ENCODE results near the gene KRTAP5-5. TPM values are rescaled to one million over a fixed set of nuclear protein-coding genes. Genes with fewer than 3 reads are reported as not detected.
"Not testable (repeated sequence)": the region's sequence is repeated elsewhere in the genome, so short reads cannot be mapped to it uniquely, and the experiment has no call there.

The KRTAP5-5 gene
- total and polyA plus RNA-seq, 8 donors: not detected

- intact Hi-C loops (cut with DNase I); H3K9me3 ChIP-seq; H3K4me3 ChIP-seq; ATAC-seq; H3K27ac ChIP-seq; H3K4me1 ChIP-seq; H3K36me3 ChIP-seq; DNase-seq: not testable (repeated sequence)
- H3K27me3 ChIP-seq: peaks cover 0 to 52% of the 10 kb centered on the region in 2 donors
These were observed 21.7 kb upstream of the KRTAP5-5 start for GRCh38 chr11:1607901-1608300.

GRCh38 chr11:1608363-1608762 is 21.2 kb upstream of the KRTAP5-5 start, which contains the start of gene KRTAP5-3:
Gene KRTAP5-3 (minus strand): TSS chr11:1608463. CDS start chr11:1608385, 78 bp downstream.
- H3K27me3 ChIP-seq: peaks cover 0 to 52% of the 10 kb centered on the region in 2 donors
- H3K9me3 ChIP-seq: no peaks in the 10 kb centered on the region
- DNase-seq: no peak
- ATAC-seq: no peak
- no peak within 1 kb of the TSS for H3K27ac ChIP-seq
- TF ChIP-seq CTCF (IDR thresholded peaks at IDR 0.05): no peak
- H3K4me3 ChIP-seq: no peak within 1 kb of the TSS
- H3K4me1 ChIP-seq: no peaks in the 10 kb centered on the region
- H3K36me3 ChIP-seq: no peaks in the 10 kb centered on the region
- intact Hi-C loops (cut with DNase I): no loop called here

- no peak for DNase-seq
- Histone ChIP-seq H3K36me3 (no peaks in the 10 kb centered on the region), H3K27ac (no peak overlapping the region)
These were observed 11.3 kb upstream of the KRTAP5-5 start for GRCh38 chr11:1618231-1618630.

GRCh38 chr11:1619449-1619848 is 10.1 kb upstream of the KRTAP5-5 start:
- no peak for TF ChIP-seq CTCF (IDR thresholded peaks at IDR 0.05)
- ATAC-seq (no peak), DNase-seq (no peak)
- H3K27ac ChIP-seq: no peak overlapping the region
- H3K4me3 ChIP-seq: no peak overlapping the region
- intact Hi-C loops (cut with DNase I): no loop called here
- peaks cover 0 to 9% of the 10 kb centered on the region in 2 donors for H3K27me3 ChIP-seq
- H3K36me3 ChIP-seq: no peaks in the 10 kb centered on the region
- no peaks in the 10 kb centered on the region for H3K9me3 ChIP-seq
- H3K4me1 ChIP-seq: no peaks in the 10 kb centered on the region

More at GRCh38 chr11:1618231-1618630, 11.3 kb upstream of the KRTAP5-5 start:
- no peak for TF ChIP-seq CTCF (IDR thresholded peaks at IDR 0.05)
- Histone ChIP-seq H3K4me1 (no peaks in the 10 kb centered on the region), H3K4me3 (no peak overlapping the region), H3K27me3 (peaks cover 0 to 9% of the 10 kb centered on the region in 2 donors), H3K9me3 (no peaks in the 10 kb centered on the region)
- ATAC-seq: no peak
- intact Hi-C loops (cut with DNase I): no loop called here

- H3K36me3 ChIP-seq: no peaks in the 10 kb centered on the region
- no peak within 1 kb of the TSS for H3K27ac ChIP-seq
- no peak within 1 kb of the TSS for H3K4me3 ChIP-seq
- no peaks in the 10 kb centered on the region for H3K9me3 ChIP-seq
- H3K27me3 ChIP-seq: no peaks in the 10 kb centered on the region
- intact Hi-C loops (cut with DNase I): no loop called here
- ATAC-seq (no peak), DNase-seq (no peak)
- no peaks in the 10 kb centered on the region for H3K4me1 ChIP-seq
- TF ChIP-seq CTCF (IDR thresholded peaks at IDR 0.05): no peak
These were observed 7.5 kb upstream of the KRTAP5-5 start, which contains the start of gene KRTAP5-4 for GRCh38 chr11:1622086-1622485. Gene KRTAP5-4 (minus strand): TSS chr11:1622138. CDS start chr11:1622093, 45 bp downstream.

- Histone ChIP-seq H3K27me3 (peaks cover 0 to 14% of the 10 kb centered on the region in 2 donors), H3K9me3 (no peaks in the 10 kb centered on the region), H3K4me1 (no peaks in the 10 kb centered on the region), H3K36me3 (no peaks in the 10 kb centered on the region), H3K4me3 (no peak overlapping the region), H3K27ac (no peak overlapping the region)
- no peak for ATAC-seq
- intact Hi-C loops (cut with DNase I): no loop called here
- no peak for TF ChIP-seq CTCF (IDR thresholded peaks at IDR 0.05)
- DNase-seq: no peak
These were observed 5.9 kb upstream of the KRTAP5-5 start for GRCh38 chr11:1623716-1624115.

Data from left lung (tissue), 10 donors.